Testis (tissue), 2 donors: ENCODE results near the gene NAIF1.

Experiments used
- CTCF ChIP-seq, 3 experiments: fragments of 450-650 bp in 2 of 3; fragments of 200-600 bp in 1 of 3; sonication (generic) in 1 of 3; IDR thresholded peaks; one replicate each; pipeline ENCODE4 v1.5.1; 2016 to 2019; ENCODE audit warnings: antibody characterized with exemption in 3 of 3, mild to moderate bottlenecking in 2 of 3, moderate library complexity in 1 of 3
- POLR2A ChIP-seq: fragments of 450-650 bp; IDR thresholded peaks from one replicate; pipeline ENCODE4 v1.6.1; 2017; ENCODE audit warnings: antibody characterized with exemption, mild to moderate bottlenecking, moderate library complexity

DNA sequence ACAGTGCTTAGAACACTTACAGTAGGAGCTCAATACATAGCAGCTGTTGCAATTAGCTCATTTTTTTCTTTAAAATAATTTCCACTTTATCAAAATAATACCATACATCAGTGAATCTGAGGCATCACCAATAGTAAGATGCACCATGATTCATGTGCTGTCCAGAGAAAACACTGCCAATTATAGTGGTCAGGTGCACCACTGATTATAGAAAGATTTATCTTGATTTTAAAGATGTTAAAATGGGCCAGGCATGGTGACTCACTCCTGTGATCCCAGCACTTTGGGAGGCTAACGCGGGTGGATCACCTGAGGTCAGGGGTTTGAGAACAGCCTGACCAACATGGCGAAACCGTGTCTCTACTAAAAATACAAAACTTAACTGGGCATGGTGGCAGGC lies 39.4 kb downstream of the NAIF1 start:
- TF ChIP-seq CTCF (IDR thresholded peaks at IDR 0.05) (no peak), POLR2A (no peak)
